ENCODE data around the gene CCDC178.

The CCDC178 gene

GRCh38 chr18:33330711-33331110 is 109.8 kb downstream of the CCDC178 start:
- in situ Hi-C loops (cut with HindIII; ENCODE audit: low pct_unique_long_range_greater_than_20kb, low sequenced_read_pairs) = no loop called here
- DNase-seq (ENCODE audit: low read depth in 1 of 2, low spot score in 1 of 2) = no peak
- TF ChIP-seq JUND (IDR thresholded peaks at IDR 0.05; ENCODE audit: low read depth) = no peak

- in situ Hi-C loops (cut with HindIII; ENCODE audit: low pct_unique_long_range_greater_than_20kb, low sequenced_read_pairs) = no loop called here
- no peak for DNase-seq (ENCODE audit: low read depth in 1 of 2, low spot score in 1 of 2)
- no peak for TF ChIP-seq JUND (IDR thresholded peaks at IDR 0.05; ENCODE audit: low read depth)
Measured at GRCh38 chr18:33326975-33327374, 113.5 kb downstream of the CCDC178 start.

- in situ Hi-C loops (cut with HindIII; ENCODE audit: low pct_unique_long_range_greater_than_20kb, low sequenced_read_pairs) = no loop called here
- DNase-seq (ENCODE audit: low read depth in 1 of 2, low spot score in 1 of 2) = no peak
- no peak for TF ChIP-seq JUND (IDR thresholded peaks at IDR 0.05; ENCODE audit: low read depth)
Measured at GRCh38 chr18:33317640-33318039, 122.9 kb downstream of the CCDC178 start.

GRCh38 chr18:33316146-33316587 is 124.4 kb downstream of the CCDC178 start:
- no peak for DNase-seq (ENCODE audit: low read depth in 1 of 2, low spot score in 1 of 2)
- in situ Hi-C loops (cut with HindIII; ENCODE audit: low pct_unique_long_range_greater_than_20kb, low sequenced_read_pairs) = no loop called here
- no peak for TF ChIP-seq JUND (IDR thresholded peaks at IDR 0.05; ENCODE audit: low read depth)

- no peak for TF ChIP-seq JUND (IDR thresholded peaks at IDR 0.05; ENCODE audit: low read depth)
- no peak for DNase-seq (ENCODE audit: low read depth in 1 of 2, low spot score in 1 of 2)
- in situ Hi-C loops (cut with HindIII; ENCODE audit: low pct_unique_long_range_greater_than_20kb, low sequenced_read_pairs) = no loop called here
Measured at GRCh38 chr18:33307520-33307919, 133.0 kb downstream of the CCDC178 start.

- no peak for TF ChIP-seq JUND (IDR thresholded peaks at IDR 0.05; ENCODE audit: low read depth)
- no peak for DNase-seq (ENCODE audit: low read depth in 1 of 2, low spot score in 1 of 2)
- in situ Hi-C loops (cut with HindIII; ENCODE audit: low pct_unique_long_range_greater_than_20kb, low sequenced_read_pairs) = no loop called here
Measured at GRCh38 chr18:33304277-33304676, 136.2 kb downstream of the CCDC178 start.

GRCh38 chr18:33291539-33291938 is 149.0 kb downstream of the CCDC178 start:
- no peak for TF ChIP-seq JUND (IDR thresholded peaks at IDR 0.05; ENCODE audit: low read depth)
- in situ Hi-C loops (cut with HindIII; ENCODE audit: low pct_unique_long_range_greater_than_20kb, low sequenced_read_pairs) = no loop called here
- DNase-seq (ENCODE audit: low read depth in 1 of 2, low spot score in 1 of 2) = no peak

GRCh38 chr18:33288082-33288716 is 152.3 kb downstream of the CCDC178 start:
- in situ Hi-C loops (cut with HindIII; ENCODE audit: low pct_unique_long_range_greater_than_20kb, low sequenced_read_pairs) = no loop called here
- no peak for DNase-seq (ENCODE audit: low read depth in 1 of 2, low spot score in 1 of 2)

GRCh38 chr18:33282709-33283333 is 157.7 kb downstream of the CCDC178 start:
- no peak for TF ChIP-seq JUND (IDR thresholded peaks at IDR 0.05; ENCODE audit: low read depth)
- no peak for DNase-seq (ENCODE audit: low read depth in 1 of 2, low spot score in 1 of 2)
- in situ Hi-C loops (cut with HindIII; ENCODE audit: low pct_unique_long_range_greater_than_20kb, low sequenced_read_pairs) = no loop called here

More at GRCh38 chr18:33288082-33288716, 152.3 kb downstream of the CCDC178 start:
- no peak for TF ChIP-seq JUND (IDR thresholded peaks at IDR 0.05; ENCODE audit: low read depth)

GRCh38 chr18:33282142-33282541 is 158.4 kb downstream of the CCDC178 start:
- in situ Hi-C loops (cut with HindIII; ENCODE audit: low pct_unique_long_range_greater_than_20kb, low sequenced_read_pairs) = no loop called here
- no peak for TF ChIP-seq JUND (IDR thresholded peaks at IDR 0.05; ENCODE audit: low read depth)

GRCh38 chr18:33277431-33277830 is 163.1 kb downstream of the CCDC178 start:
- no peak for TF ChIP-seq JUND (IDR thresholded peaks at IDR 0.05; ENCODE audit: low read depth)
- in situ Hi-C loops (cut with HindIII; ENCODE audit: low pct_unique_long_range_greater_than_20kb, low sequenced_read_pairs) = no loop called here
- DNase-seq (ENCODE audit: low read depth in 1 of 2, low spot score in 1 of 2) = no peak

More at GRCh38 chr18:33282142-33282541, 158.4 kb downstream of the CCDC178 start:
- DNase-seq (ENCODE audit: low read depth in 1 of 2, low spot score in 1 of 2) = no peak

- no peak for TF ChIP-seq JUND (IDR thresholded peaks at IDR 0.05; ENCODE audit: low read depth)
- in situ Hi-C loops (cut with HindIII; ENCODE audit: low pct_unique_long_range_greater_than_20kb, low sequenced_read_pairs) = no loop called here
Measured at GRCh38 chr18:33275843-33276242, 164.7 kb downstream of the CCDC178 start.

GRCh38 chr18:33270297-33270696 is 170.2 kb downstream of the CCDC178 start:
- in situ Hi-C loops (cut with HindIII; ENCODE audit: low pct_unique_long_range_greater_than_20kb, low sequenced_read_pairs) = no loop called here
- no peak for DNase-seq (ENCODE audit: low read depth in 1 of 2, low spot score in 1 of 2)
- TF ChIP-seq JUND (IDR thresholded peaks at IDR 0.05; ENCODE audit: low read depth) = no peak

More at GRCh38 chr18:33275843-33276242, 164.7 kb downstream of the CCDC178 start:
- no peak for DNase-seq (ENCODE audit: low read depth in 1 of 2, low spot score in 1 of 2)

Data from T47D (cell line).